Measurements from ENCODE around the gene PLSCR1.
"Not testable (repeated sequence)": the region's sequence is repeated elsewhere in the genome, so short reads cannot be mapped to it uniquely, and the experiment has no call there.

PLSCR1 gene

DNA sequence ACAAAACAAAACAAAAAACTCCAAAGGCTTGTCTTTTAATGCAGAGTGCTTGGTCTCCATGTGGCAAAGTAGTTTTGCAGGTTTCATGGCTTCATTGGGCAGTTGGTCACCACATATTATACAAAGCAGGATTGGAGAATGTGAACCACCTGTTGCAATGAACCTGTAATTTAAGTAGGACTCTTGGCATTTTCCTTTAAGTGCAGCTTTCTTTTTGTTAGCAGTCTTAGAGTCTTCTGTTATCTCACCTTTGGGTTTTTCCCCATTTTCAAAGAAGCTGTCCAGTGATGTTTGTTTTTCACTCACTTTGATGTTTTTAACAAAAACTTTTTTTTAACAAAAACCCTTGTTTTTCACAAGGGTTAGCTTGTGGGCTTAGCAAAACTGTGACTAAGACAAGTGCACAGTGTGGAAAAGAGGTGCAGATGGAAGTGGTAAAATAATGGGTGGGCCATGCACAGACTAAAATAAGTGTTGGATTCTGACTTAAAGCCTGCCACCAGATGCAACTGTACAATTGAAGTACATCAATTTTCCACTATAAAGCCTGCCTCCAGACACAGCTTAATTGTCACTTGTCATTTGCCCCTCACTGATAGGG lies 2.9 kb upstream of the PLSCR1 start:
- DNase-seq: no peak

DNA sequence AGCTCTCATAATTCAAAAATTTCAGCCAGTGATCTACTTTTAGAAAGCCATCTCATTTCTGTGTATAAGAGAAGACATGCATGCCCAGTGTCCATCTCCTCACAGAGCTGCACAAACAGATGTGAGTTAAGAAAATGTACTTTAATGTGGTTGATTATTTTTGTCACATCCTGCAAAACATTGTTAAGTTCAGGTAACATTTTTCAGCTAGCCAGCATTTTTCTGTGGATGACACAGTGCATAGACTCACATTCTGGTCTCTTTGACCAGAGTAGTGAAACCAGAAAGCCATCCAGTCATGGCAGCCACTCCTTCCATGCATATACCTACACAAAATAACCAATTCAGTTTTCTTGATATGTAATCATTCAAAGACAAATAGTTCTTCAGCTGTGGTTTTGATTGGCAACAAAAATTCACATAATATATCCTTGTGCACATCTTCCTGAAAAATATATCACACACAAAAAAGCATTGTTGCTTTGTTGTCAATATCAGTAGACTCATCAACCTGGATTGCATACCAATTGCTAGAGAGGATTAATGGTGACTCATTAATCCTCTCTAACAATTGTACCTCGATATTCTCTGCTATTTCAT lies 2.1 kb upstream of the PLSCR1 start:
- peak; percentile 7 for DNase-seq

DNA sequence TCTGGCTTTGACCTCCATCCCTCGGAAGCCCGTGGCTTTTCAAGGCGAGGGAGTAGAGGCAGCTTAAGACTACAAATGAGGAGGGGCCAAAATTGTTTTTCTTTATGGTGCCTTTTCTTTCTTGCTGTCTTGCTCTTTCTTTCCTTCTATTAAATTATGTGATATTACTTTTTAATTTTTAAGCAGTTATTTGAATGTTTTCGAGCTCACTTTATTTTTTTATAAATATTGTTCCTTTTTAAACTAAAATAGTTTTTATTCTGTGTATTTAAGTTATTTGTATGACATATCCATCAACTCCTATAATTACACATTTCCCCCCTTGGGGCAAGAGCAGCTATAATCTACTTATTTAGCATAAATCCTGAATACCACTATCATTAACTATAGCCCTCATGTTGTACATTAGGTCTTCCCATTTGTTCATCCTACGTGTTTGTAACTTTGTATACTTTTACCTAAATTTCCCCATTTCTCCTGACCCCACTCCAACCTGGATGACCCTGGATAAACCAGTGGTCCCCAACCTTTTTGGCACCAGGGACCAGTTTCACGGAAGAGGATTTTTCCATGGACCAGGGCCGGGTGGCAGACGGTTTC lies 622 bp upstream of the PLSCR1 start:
- no peak for DNase-seq

GRCh38 chr3:146543461-146544001 lies 876 bp downstream of the PLSCR1 start:
- no peak for DNase-seq

DNA sequence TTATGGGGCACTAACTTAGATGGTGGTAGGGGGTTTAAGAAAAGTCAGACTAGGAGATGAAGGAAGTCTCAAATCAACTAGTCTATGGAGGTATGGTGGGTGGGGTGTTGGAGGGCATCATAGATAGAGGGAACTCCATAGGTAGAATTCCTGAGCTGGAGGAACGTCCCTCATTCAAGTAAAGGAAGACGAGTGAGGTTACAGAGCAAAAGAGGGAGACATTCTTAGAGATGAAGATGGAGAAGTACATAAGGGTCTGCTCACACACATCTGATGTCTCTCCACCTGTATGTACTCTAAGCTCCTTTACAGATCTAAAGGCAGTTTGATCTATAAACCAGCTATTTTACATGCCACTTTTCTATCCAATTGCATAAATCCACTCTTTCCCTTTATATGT lies 1.4 kb downstream of the PLSCR1 start:
- no peak for DNase-seq

DNA sequence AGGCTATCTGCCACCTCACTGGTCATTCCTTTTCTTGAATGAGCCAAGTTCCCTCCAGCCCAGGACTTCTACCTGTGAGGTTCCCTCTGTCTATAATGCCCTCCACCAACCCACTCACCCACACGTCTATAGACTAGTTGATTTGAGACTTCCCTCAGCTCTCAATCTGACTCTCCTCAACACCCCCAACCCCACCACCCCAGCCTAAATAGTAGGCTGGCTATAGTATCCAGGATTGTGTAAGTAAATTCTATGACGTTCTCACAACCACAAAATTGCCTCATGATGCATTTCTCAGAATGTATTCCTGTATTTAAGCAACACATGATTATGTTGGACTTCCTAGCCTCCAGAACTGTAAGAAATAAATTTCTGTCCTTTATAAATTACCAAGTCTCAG lies 2.2 kb downstream of the PLSCR1 start:
- DNase-seq: peak; percentile 14

DNA sequence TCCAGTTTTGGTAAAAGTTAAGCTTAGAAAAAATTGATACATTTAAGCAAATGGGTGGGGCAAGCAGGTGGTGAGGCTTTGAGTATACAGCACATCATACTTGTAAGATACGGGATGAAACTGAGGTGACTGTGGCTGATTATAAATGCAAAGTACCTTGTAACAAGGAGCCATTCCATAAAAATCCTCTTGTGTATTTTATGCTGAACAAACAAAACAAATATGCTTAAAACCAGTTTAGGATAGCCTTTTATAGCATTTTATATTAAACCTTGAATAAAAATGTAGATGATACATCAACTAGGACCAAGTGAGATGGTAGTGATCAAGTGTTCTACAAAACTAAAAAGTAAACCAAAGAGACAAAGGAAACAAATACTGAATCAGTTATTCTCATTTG lies 3.4 kb downstream of the PLSCR1 start:
- no peak for DNase-seq

GRCh38 chr3:146540236-146540635 lies 4.2 kb downstream of the PLSCR1 start:
- no peak for DNase-seq

GRCh38 chr3:146539315-146539714 lies 5.1 kb downstream of the PLSCR1 start:
- no peak for DNase-seq

DNA sequence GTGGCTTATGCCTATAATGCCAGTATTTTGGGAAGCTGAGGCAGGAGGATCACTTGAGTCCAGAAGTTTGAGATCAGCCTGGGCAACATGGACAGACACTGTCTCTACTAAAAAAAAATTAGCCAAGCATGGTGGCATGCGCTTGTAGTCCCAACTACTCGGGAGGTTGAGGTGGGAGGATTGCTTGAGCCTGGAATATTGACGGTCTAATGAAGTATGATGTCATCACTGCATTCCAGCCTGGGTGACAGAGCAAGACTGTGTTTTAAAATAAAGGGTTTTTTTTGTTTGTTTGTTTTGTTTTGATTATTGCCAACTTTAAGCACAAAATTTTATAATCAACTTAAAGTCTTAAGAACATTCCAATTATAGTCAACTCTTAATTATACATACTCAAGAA lies 6.8 kb downstream of the PLSCR1 start:
- no peak for DNase-seq

DNA sequence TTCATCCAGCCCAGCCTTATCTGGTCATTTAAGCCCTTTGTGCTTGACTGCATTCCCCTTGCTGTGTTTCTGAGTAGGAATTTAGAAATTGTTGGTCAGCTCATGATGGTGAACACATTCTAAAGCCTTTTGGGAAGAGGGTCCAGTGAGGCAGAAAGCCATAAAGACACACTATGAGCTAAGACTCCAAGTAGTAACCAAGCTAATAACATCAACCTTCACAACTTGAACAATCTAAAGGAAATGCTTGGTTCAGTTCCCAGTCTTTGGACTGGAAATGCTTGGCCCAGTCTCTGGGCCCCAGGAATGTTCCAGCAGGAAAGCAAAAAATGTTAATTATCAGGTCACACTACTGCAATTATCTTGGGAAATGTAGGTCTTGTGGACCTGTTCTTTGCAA lies 7.7 kb downstream of the PLSCR1 start:
- no peak for DNase-seq

DNA sequence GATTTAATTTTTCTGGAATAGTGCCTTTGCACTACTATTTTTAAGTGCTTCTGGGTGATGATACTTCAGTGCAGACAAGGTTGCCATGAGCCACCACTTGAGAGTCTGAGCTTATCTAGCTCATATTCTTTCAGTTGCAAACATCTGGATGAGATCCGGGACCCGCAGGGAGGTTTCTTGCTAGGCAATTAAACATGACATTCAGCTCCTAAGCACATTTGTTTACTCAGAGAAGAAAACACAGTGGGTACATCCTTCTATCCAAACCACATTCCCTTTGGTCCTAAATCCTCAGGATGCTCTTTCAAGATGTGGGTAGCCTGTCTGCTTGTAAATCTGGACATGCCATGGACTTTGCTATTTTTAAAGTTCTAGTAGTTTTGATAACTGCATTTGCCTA lies 12.0 kb downstream of the PLSCR1 start:
- DNase-seq: no peak

GRCh38 chr3:146530609-146531008 lies 13.8 kb downstream of the PLSCR1 start:
- no peak for DNase-seq

DNA sequence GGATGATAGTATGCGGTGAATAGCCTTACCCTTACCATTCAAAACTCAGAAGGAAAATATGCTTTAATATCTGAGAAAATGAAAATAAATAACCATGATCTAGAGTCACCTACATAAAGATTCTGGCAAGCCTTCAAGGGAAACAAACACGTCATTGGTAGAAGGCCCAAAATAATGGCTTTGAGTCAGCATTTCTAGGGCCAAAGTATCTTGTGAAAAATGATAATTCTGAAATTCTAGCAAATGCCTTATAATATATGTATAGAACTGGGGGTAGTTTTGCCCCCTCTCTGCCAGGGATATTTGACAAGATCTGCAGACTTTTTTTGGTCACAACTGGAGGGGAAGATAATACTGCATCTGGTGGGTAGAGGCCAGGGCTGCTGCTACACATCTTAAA lies 15.4 kb downstream of the PLSCR1 start:
- DNase-seq: no peak

GRCh38 chr3:146524961-146525360 lies 19.4 kb downstream of the PLSCR1 start:
- DNase-seq: no peak

GRCh38 chr3:146523531-146523930 lies 20.9 kb downstream of the PLSCR1 start:
- no peak for DNase-seq

- not testable (repeated sequence) for DNase-seq
Observed at GRCh38 chr3:146522174-146523158, 21.9 kb downstream of the PLSCR1 start.

DNA sequence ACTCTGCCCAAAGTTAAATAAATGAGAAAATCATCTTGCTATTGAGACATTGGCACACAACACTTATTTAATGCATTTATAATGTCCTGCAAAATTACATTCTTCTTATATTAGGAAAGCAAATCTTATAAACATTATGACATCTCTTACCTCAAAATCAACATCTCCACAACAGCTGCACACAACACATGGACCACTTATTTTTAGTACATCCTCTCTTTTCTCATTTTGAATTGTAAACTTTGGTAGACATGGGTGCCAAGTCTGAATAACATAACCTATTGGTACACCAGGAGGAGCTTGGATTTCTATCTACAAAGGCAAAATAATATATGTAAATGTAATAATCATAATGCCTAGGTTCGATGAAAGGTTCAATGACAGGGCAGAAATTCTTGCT lies 23.0 kb downstream of the PLSCR1 start:
- DNase-seq: no peak

DNA sequence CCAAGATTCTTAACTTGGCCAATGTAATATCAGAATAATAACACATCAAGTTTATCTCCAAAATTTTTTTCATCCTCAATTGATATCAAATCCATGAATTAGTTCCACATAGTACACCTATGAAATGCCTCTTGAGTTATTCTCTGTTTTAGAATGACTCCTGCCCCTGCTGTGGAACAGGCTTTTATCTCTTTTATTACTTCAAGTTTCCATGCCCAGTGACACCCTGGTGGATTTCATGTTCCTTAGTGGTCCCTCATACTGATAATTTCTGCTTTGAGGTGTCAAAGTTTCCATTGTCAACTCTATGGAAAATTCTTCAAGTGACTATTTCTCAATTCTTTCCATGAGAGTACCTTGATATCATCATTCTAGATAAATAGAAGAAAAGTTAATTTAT lies 24.6 kb downstream of the PLSCR1 start:
- no peak for DNase-seq

DNA sequence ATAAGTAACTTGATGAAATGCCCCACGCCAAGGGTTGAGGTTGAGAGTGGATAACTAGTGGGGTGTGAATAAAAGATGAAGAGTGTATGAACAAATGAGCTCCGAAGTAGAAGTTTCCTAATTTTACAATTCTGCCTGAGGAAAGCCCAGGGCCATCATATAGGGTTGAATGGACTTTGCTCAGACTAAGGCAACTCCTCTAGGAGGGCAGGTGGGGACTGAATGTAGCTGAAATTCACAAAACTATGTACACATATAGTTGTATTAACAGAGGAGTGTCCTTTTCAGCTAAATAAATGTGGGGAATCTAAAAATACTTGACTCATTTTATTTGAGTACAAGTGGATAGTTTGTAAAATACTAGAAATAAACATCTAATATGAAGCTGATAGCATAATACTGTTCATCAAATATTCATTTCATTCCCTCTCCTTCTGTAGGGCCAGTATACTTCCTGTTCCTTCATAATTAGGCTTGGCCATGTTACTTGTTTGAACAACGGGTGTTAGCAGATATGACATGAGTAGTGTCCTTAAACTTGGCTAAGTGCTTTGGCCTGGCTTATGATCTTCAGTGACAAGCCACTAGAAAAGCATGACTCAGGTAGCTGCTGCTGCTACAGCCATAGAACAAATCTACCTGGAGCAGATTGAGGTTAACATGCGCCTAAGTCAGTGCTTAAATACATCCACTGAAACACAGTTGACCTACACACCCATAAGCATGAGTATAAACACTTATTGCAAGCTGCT lies 26.5 kb downstream of the PLSCR1 start:
- DNase-seq: no peak

- no peak for DNase-seq
Observed at GRCh38 chr3:146513386-146514051, 30.9 kb downstream of the PLSCR1 start.

Measured in activated CD4-positive, alpha-beta T cell treated with anti-CD3 and anti-CD28 coated beads for 48 hours (primary cell).